ENCODE measurements around the gene NTRK3.

GRCh38 chr15:87860743-87861142 is 395.8 kb downstream of the NTRK3 start:
- TF ChIP-seq CTCF (conservative IDR thresholded peaks at IDR 0.05; ENCODE audit: low read length) (no peak), EZH2phosphoT487 (IDR thresholded peaks at IDR 0.05; ENCODE audit: borderline replicate concordance) (no peak)

All from Loucy (cell line).